ENCODE measurements around the gene FAM221B.

DNA sequence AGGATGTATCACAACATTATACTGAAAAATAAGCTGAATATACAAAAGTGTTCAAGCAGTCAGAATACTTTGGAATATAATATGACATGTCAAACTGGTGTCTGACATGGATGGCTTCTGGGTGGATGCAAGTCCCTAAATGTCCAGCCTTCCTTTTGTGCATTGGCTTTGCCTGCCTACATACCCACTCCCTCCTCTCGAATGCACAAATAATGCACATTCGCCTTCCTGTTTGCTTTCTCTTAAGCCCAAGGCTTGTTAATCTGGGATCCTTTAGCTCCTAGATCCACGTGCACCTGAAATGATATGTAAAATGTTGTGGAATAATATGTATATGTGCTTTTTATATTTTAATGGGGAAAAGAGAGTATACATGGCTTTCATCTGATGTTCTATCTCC lies 50.0 kb downstream of the FAM221B start:
- TF ChIP-seq, protein P1, sequence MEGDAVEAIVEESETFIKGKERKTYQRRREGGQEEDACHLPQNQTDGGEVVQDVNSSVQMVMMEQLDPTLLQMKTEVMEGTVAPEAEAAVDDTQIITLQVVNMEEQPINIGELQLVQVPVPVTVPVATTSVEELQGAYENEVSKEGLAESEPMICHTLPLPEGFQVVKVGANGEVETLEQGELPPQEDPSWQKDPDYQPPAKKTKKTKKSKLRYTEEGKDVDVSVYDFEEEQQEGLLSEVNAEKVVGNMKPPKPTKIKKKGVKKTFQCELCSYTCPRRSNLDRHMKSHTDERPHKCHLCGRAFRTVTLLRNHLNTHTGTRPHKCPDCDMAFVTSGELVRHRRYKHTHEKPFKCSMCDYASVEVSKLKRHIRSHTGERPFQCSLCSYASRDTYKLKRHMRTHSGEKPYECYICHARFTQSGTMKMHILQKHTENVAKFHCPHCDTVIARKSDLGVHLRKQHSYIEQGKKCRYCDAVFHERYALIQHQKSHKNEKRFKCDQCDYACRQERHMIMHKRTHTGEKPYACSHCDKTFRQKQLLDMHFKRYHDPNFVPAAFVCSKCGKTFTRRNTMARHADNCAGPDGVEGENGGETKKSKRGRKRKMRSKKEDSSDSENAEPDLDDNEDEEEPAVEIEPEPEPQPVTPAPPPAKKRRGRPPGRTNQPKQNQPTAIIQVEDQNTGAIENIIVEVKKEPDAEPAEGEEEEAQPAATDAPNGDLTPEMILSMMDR (IDR thresholded peaks at IDR 0.05), result no peak
- TF ChIP-seq POLR2A (IDR thresholded peaks at IDR 0.05) (no peak), POLR2AphosphoS5 (IDR thresholded peaks at IDR 0.05) (no peak)

All from upper lobe of left lung (tissue), 4 donors.